ENCODE measurements around the gene ZNF821. TPM values are rescaled to one million over a fixed set of nuclear protein-coding genes. Genes with fewer than 3 reads are reported as not detected.

The ZNF821 gene
- total RNA-seq, 1 donor from 2014 or later = 8.8 TPM

GRCh38 chr16:71855937-71856662, 27.9 kb downstream of the ZNF821 start:
- no peak for DNase-seq (ENCODE audit: extremely low spot score in 2 of 2)
- TF ChIP-seq POLR2AphosphoS5 (IDR thresholded peaks at IDR 0.05; ENCODE audit: insufficient read depth in 1 of 2, low read depth in 1 of 2) (no peak), CTCF (IDR thresholded peaks at IDR 0.05) (no peak), POLR2A (IDR thresholded peaks at IDR 0.05) (no peak)
- H3K4me1 ChIP-seq = peaks cover 6% of the 10 kb centered on the region
- H3K36me3 ChIP-seq = peaks cover 0 to 23% of the 10 kb centered on the region in 2 donors
- no peak overlapping the region for H3K27ac ChIP-seq
- intact Hi-C loops (cut with DNase I) = no loop called here
- H3K9me3 ChIP-seq = no peaks in the 10 kb centered on the region
- no peak overlapping the region for H3K4me3 ChIP-seq
- H3K27me3 ChIP-seq = no peaks in the 10 kb centered on the region

- Histone ChIP-seq H3K4me1 (peaks cover 6% of the 10 kb centered on the region), H3K9me3 (no peaks in the 10 kb centered on the region), H3K27ac (no peak overlapping the region), H3K36me3 (peaks cover 0 to 25% of the 10 kb centered on the region in 2 donors), H3K27me3 (no peaks in the 10 kb centered on the region), H3K4me3 (no peak overlapping the region)
- DNase-seq (ENCODE audit: extremely low spot score in 2 of 2) = no peak
- intact Hi-C loops (cut with DNase I) = no loop called here
- TF ChIP-seq POLR2AphosphoS5 (IDR thresholded peaks at IDR 0.05; ENCODE audit: insufficient read depth in 1 of 2, low read depth in 1 of 2) = no peak
- no peak for TF ChIP-seq CTCF (IDR thresholded peaks at IDR 0.05)
- no peak for TF ChIP-seq POLR2A (IDR thresholded peaks at IDR 0.05)
These were observed 29.5 kb downstream of the ZNF821 start for GRCh38 chr16:71854369-71854948.

GRCh38 chr16:71853413-71853812, 30.6 kb downstream of the ZNF821 start:
- no peak for TF ChIP-seq POLR2AphosphoS5 (IDR thresholded peaks at IDR 0.05; ENCODE audit: insufficient read depth in 1 of 2, low read depth in 1 of 2)
- no peak for TF ChIP-seq POLR2A (IDR thresholded peaks at IDR 0.05)

GRCh38 chr16:71852561-71852960, 31.4 kb downstream of the ZNF821 start:
- Histone ChIP-seq H3K36me3 (peaks cover 0 to 30% of the 10 kb centered on the region in 2 donors), H3K9me3 (no peaks in the 10 kb centered on the region), H3K4me1 (peaks cover 6% of the 10 kb centered on the region), H3K27ac (peak overlapping the region; percentile 46), H3K27me3 (no peaks in the 10 kb centered on the region), H3K4me3 (no peak overlapping the region)
- DNase-seq (ENCODE audit: extremely low spot score in 2 of 2) = no peak
- intact Hi-C loops (cut with DNase I) = no loop called here
- TF ChIP-seq POLR2A (IDR thresholded peaks at IDR 0.05) (no peak), CTCF (IDR thresholded peaks at IDR 0.05) (no peak), POLR2AphosphoS5 (IDR thresholded peaks at IDR 0.05; ENCODE audit: insufficient read depth in 1 of 2, low read depth in 1 of 2) (no peak)

More at GRCh38 chr16:71853413-71853812, 30.6 kb downstream of the ZNF821 start:
- Histone ChIP-seq H3K27me3 (no peaks in the 10 kb centered on the region), H3K27ac (no peak overlapping the region), H3K36me3 (peaks cover 0 to 30% of the 10 kb centered on the region in 2 donors), H3K4me1 (peaks cover 6% of the 10 kb centered on the region), H3K4me3 (no peak overlapping the region), H3K9me3 (no peaks in the 10 kb centered on the region)
- no peak for DNase-seq (ENCODE audit: extremely low spot score in 2 of 2)
- intact Hi-C loops (cut with DNase I) = no loop called here

GRCh38 chr16:71852158-71852557, 31.8 kb downstream of the ZNF821 start:
- DNase-seq (ENCODE audit: extremely low spot score in 2 of 2) = no peak
- peak overlapping the region; percentile 46 for H3K27ac ChIP-seq
- TF ChIP-seq POLR2A (IDR thresholded peaks at IDR 0.05) (no peak), CTCF (IDR thresholded peaks at IDR 0.05) (no peak), POLR2AphosphoS5 (IDR thresholded peaks at IDR 0.05; ENCODE audit: insufficient read depth in 1 of 2, low read depth in 1 of 2) (no peak)
- no peaks in the 10 kb centered on the region for H3K9me3 ChIP-seq
- H3K36me3 ChIP-seq = peaks cover 0 to 30% of the 10 kb centered on the region in 2 donors
- intact Hi-C loops (cut with DNase I) = no loop called here
- no peaks in the 10 kb centered on the region for H3K27me3 ChIP-seq
- peaks cover 7% of the 10 kb centered on the region for H3K4me1 ChIP-seq
- H3K4me3 ChIP-seq = no peak overlapping the region

All from vagina (tissue), 2 donors.